SK-N-SH (cell line): ENCODE measurements around the gene TEAD4. TPM values are rescaled to one million over a fixed set of nuclear protein-coding genes. Genes with fewer than 3 reads are reported as not detected.

Experiments
- CTCF ChIA-PET: fragments of 300-600, 350-600 bp; formaldehyde crosslinking; extraction: SDS; loops from one replicate; lab custom pipeline; 2021; lab: Yijun Ruan, JAX
- POLR2A ChIA-PET: fragments of 350-600 bp; sonication (Branson Sonifier 250); formaldehyde crosslinking; extraction: SDS; loops from one replicate; lab custom pipeline; 2020; ENCODE audit warnings: antibody characterized with exemption, inconsistent platforms; lab: Yijun Ruan, JAX
- DNase-seq: peaks from one replicate; pipeline ENCODE4 v3.0.0; 2012
- H2AFZ ChIP-seq: fragments of 200-600 bp; sonication (generic); 2 replicates; pipeline ENCODE4 v1.8.1; 2016; ENCODE audit warnings: antibody characterized with exemption, mild to moderate bottlenecking, low read depth
- H3F3A ChIP-seq: fragments of 200-600 bp; sonication (generic); replicated peaks from 2 replicates; pipeline ENCODE3; 2016; ENCODE audit warnings: antibody characterized with exemption, mild to moderate bottlenecking; ENCODE audit not compliant: insufficient read depth
- H3K27ac ChIP-seq, 2 experiments: fragments of 200-500 bp in 1 of 2; fragments of 200-600 bp in 1 of 2; sonication (Bioruptor generic) in 1 of 2; sonication (generic), shearing (Covaris generic) in 1 of 2; 2 replicates each; pipeline versions ENCODE4 v1.5.1 to v1.6.1; 2014 to 2016; ENCODE audit warnings: low read depth in 2 of 2, inconsistent platforms in 1 of 2, low read length in 1 of 2, mild to moderate bottlenecking in 1 of 2, mixed read lengths in 1 of 2
- H3K27me3 ChIP-seq: fragments of 200-600 bp; sonication (generic), shearing (Covaris generic); 2 replicates; pipeline ENCODE4 v1.6.1; 2016; ENCODE audit warnings: mixed run types; ENCODE audit not compliant: insufficient read depth
- H3K36me3 ChIP-seq, 2 experiments: fragments of 200-500 bp in 1 of 2; fragments of 200-600 bp in 1 of 2; sonication (Bioruptor generic) in 1 of 2; sonication (generic) in 1 of 2; replicated peaks in 1 of 2; 2 replicates each; pipeline versions ENCODE3 to v1.5.1; 2014 to 2016; ENCODE audit warnings: low read length in 1 of 2, mild to moderate bottlenecking in 1 of 2; ENCODE audit not compliant: insufficient read depth in 2 of 2, control insufficient read depth in 1 of 2
- H3K4me1 ChIP-seq, 2 experiments: fragments of 200-500 bp in 1 of 2; fragments of 200-600 bp in 1 of 2; sonication (Bioruptor generic) in 1 of 2; sonication (generic), shearing (Covaris generic) in 1 of 2; 2 replicates each; pipeline versions ENCODE4 v1.5.1 to v1.6.1; 2014 to 2016; ENCODE audit warnings: low read depth in 1 of 2, low read length in 1 of 2, mixed run types in 1 of 2; ENCODE audit not compliant: insufficient read depth in 2 of 2, control insufficient read depth in 1 of 2
- H3K4me2 ChIP-seq: fragments of 200-600 bp; sonication (generic), shearing (Covaris generic); 2 replicates; pipeline ENCODE4 v1.6.1; 2017; ENCODE audit warnings: mixed run types
- H3K4me3 ChIP-seq, 2 experiments: fragments of 200-500 bp in 1 of 2; fragments of 200-600 bp in 1 of 2; sonication (Bioruptor generic) in 1 of 2; sonication (generic), shearing (Covaris generic) in 1 of 2; 2 replicates each; pipeline versions ENCODE4 v1.5.1 to v1.8.1; 2014 to 2016; ENCODE audit warnings: low read depth in 2 of 2, inconsistent platforms in 1 of 2, low read length in 1 of 2, mild to moderate bottlenecking in 1 of 2, mixed read lengths in 1 of 2, moderate library complexity in 1 of 2
- H3K79me2 ChIP-seq: fragments of 200-600 bp; sonication (generic); 2 replicates; pipeline ENCODE4 v1.8.1; 2017; ENCODE audit warnings: mild to moderate bottlenecking; ENCODE audit not compliant: insufficient read depth
- H3K9ac ChIP-seq: fragments of 200-600 bp; sonication (generic); 2 replicates; pipeline ENCODE4 v1.6.1; 2017; ENCODE audit warnings: mixed run types
- H3K9me2 ChIP-seq: fragments of 200-600 bp; sonication (generic); 2 replicates; pipeline ENCODE4 v1.6.1; 2017; ENCODE audit warnings: mixed run types
- H3K9me3 ChIP-seq: fragments of 200-600 bp; sonication (generic); 2 replicates; pipeline ENCODE4 v1.6.1; 2017; ENCODE audit warnings: mixed run types, mild to moderate bottlenecking, moderate library complexity
- H4K20me1 ChIP-seq: fragments of 200-600 bp; sonication (generic); 2 replicates; pipeline ENCODE4 v1.6.1; 2017; ENCODE audit warnings: mild to moderate bottlenecking, mixed run types; ENCODE audit not compliant: insufficient read depth
- CHD2 ChIP-seq: fragments of 150-350 bp; IDR thresholded peaks from 2 replicates; pipeline ENCODE4 v1.6.1; 2018; ENCODE audit warnings: low read length; ENCODE audit not compliant: partially characterized antibody
- ELF1 ChIP-seq: IDR thresholded peaks from 2 replicates; pipeline ENCODE4 v1.4.0; 2012
- EP300 ChIP-seq, 2 experiments: IDR thresholded peaks; 2 replicates each; pipeline versions ENCODE4 v1.4.0 to v1.6.1; 2012; ENCODE audit warnings: borderline replicate concordance in 1 of 2, low read depth in 1 of 2, low read length in 1 of 2
- EZH2phosphoT487 ChIP-seq: fragments of 200-600 bp; sonication (generic); IDR thresholded peaks from 2 replicates; pipeline ENCODE4 v1.6.1; 2017; ENCODE audit warnings: low read depth, mixed run types, mild to moderate bottlenecking, antibody characterized with exemption, moderate library complexity, borderline replicate concordance
- FOXM1 ChIP-seq: IDR thresholded peaks from 2 replicates; pipeline ENCODE4 v1.4.0; 2012; ENCODE audit warnings: low read depth, mild to moderate bottlenecking
- GABPA ChIP-seq: IDR thresholded peaks from 2 replicates; pipeline ENCODE4 v1.4.0; 2012; ENCODE audit warnings: low read depth, mild to moderate bottlenecking
- GATA2 ChIP-seq: sonication (generic); formaldehyde crosslinking; IDR thresholded peaks from 2 replicates; pipeline ENCODE4 v1.5.0; 2020; ENCODE audit warnings: mild to moderate bottlenecking, missing genetic modification reagents
- JUND ChIP-seq: IDR thresholded peaks from 2 replicates; pipeline ENCODE4 v1.4.0; 2012
- MXI1 ChIP-seq: IDR thresholded peaks from 2 replicates; pipeline ENCODE4 v1.6.1; 2012; ENCODE audit warnings: mild to moderate bottlenecking, low read depth, low read length, improper control_type of control experiment
- NFIC ChIP-seq: IDR thresholded peaks from 2 replicates; pipeline ENCODE4 v1.4.0; 2012; ENCODE audit warnings: borderline replicate concordance
- POLR2AphosphoS5 ChIP-seq: IDR thresholded peaks from 2 replicates; pipeline ENCODE4 v1.6.1; 2012; ENCODE audit warnings: low read depth, low read length
- RAD21 ChIP-seq: IDR thresholded peaks from 2 replicates; pipeline ENCODE4 v1.6.1; 2012; ENCODE audit warnings: mild to moderate bottlenecking, low read length
- SMC3 ChIP-seq: IDR thresholded peaks from 2 replicates; pipeline ENCODE4 v1.6.1; 2012; ENCODE audit warnings: low read depth, low read length, improper control_type of control experiment
- TAF1 ChIP-seq: IDR thresholded peaks from 2 replicates; pipeline ENCODE4 v1.6.1; 2012; ENCODE audit warnings: low read depth, mild to moderate bottlenecking, low read length, moderate library complexity, borderline replicate concordance
- TCF12 ChIP-seq: IDR thresholded peaks from 2 replicates; pipeline ENCODE4 v1.4.0; 2012
- whole genome bisulfite sequencing: methylation state at CpG from one replicate; pipeline ENCODE4 v1.1.6; 2017; ENCODE audit warnings: low lambda C conversion rate; 5-methylcytosine and 5-hydroxymethylcytosine counted together
- polyA plus RNA-seq, 3 experiments: library from polyadenylated mRNA; depleted of rRNA; stranded (reverse); fragments of >200 nt; gene quantifications; 2 replicates each; pipeline ENCODE4 v1.2.3, GENCODE V29; 2012
- TF ChIP-seq, protein P1 (sequence below): IDR thresholded peaks from 2 replicates; pipeline ENCODE4 v1.4.0; 2012; ENCODE audit warnings: low read depth, borderline replicate concordance
- TF ChIP-seq, protein P2 (sequence below): IDR thresholded peaks from 2 replicates; pipeline ENCODE4; 2012
- TF ChIP-seq, protein P3 (sequence below): fragments of 150-350 bp; IDR thresholded peaks from 2 replicates; pipeline ENCODE4 v1.6.1; 2017; ENCODE audit warnings: antibody characterized with exemption, low read length, low read depth, borderline replicate concordance

TEAD4 gene
- polyA plus RNA-seq, 1 of the 3 experiments (the other 2 are of a cell fraction) = 27.1 TPM

DNA sequence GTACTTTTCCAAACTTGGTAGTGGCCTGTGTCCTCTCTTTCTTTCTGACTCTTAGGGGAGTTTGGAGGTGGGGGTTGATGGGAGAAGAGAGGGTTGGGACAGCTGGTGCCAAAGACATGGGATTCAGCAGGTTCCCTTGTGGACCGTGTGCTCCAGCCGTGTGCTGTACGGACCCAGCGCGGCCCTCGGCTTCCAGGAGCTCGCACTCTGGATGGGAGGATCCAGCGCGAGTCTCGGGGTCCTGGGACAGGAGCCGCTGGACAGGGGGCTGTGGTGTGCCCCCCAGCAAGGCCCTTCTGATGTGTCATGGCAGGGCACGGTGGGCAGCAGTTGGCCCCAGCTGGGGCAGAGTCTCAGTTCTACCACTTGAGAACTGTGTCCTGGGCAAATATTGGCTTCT is 73.0 kb downstream of the TEAD4 start:
- no peak overlapping the region for H3K4me3 ChIP-seq
- H3K9me2 ChIP-seq = no peaks in the 10 kb centered on the region
- WGBS = 70% methylated on average over 2 of the region's 12 CpGs
- no peaks in the 10 kb centered on the region for H3F3A ChIP-seq
- no peaks in the 10 kb centered on the region for H4K20me1 ChIP-seq
- DNase-seq = no peak
- H3K9ac ChIP-seq = no peak overlapping the region
- H3K4me2 ChIP-seq = no peak overlapping the region
- no peaks in the 10 kb centered on the region for H3K79me2 ChIP-seq
- no peaks in the 10 kb centered on the region for H3K9me3 ChIP-seq
- TF ChIP-seq EP300 (IDR thresholded peaks at IDR 0.05; ENCODE audit: borderline replicate concordance in 1 of 2, low read depth in 1 of 2, low read length in 1 of 2) = no peak
- TF ChIP-seq EZH2phosphoT487 = no peak
- TF ChIP-seq, protein P1, sequence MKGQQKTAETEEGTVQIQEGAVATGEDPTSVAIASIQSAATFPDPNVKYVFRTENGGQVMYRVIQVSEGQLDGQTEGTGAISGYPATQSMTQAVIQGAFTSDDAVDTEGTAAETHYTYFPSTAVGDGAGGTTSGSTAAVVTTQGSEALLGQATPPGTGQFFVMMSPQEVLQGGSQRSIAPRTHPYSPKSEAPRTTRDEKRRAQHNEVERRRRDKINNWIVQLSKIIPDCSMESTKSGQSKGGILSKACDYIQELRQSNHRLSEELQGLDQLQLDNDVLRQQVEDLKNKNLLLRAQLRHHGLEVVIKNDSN = no peak
- no peak for TF ChIP-seq TAF1
- no peak for TF ChIP-seq ELF1
- TF ChIP-seq FOXM1 = no peak
- TF ChIP-seq, protein P2, sequence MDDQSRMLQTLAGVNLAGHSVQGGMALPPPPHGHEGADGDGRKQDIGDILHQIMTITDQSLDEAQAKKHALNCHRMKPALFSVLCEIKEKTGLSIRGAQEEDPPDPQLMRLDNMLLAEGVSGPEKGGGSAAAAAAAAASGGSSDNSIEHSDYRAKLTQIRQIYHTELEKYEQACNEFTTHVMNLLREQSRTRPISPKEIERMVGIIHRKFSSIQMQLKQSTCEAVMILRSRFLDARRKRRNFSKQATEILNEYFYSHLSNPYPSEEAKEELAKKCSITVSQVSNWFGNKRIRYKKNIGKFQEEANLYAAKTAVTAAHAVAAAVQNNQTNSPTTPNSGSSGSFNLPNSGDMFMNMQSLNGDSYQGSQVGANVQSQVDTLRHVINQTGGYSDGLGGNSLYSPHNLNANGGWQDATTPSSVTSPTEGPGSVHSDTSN = no peak
- TF ChIP-seq MXI1 = no peak
- no peak for TF ChIP-seq GABPA
- no peak for TF ChIP-seq SMC3
- TF ChIP-seq, protein P3, sequence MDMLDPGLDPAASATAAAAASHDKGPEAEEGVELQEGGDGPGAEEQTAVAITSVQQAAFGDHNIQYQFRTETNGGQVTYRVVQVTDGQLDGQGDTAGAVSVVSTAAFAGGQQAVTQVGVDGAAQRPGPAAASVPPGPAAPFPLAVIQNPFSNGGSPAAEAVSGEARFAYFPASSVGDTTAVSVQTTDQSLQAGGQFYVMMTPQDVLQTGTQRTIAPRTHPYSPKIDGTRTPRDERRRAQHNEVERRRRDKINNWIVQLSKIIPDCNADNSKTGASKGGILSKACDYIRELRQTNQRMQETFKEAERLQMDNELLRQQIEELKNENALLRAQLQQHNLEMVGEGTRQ = no peak
- no peak for TF ChIP-seq RAD21
- TF ChIP-seq POLR2AphosphoS5 = no peak
- TF ChIP-seq NFIC = no peak
- TF ChIP-seq TCF12 = no peak
- TF ChIP-seq CHD2 = no peak
- no peak for TF ChIP-seq JUND
- TF ChIP-seq GATA2 (CRISPR knock-in tag) = no peak
- peaks cover 0 to 5% of the 10 kb centered on the region in 2 experiments; a peak in 1 of 4 replicates for H3K4me1 ChIP-seq
- H3K36me3 ChIP-seq = peaks cover 4% of the 10 kb centered on the region in 2 experiments
- no peaks in the 10 kb centered on the region for H3K27me3 ChIP-seq
- ChIA-PET POLR2A (no interaction called here), CTCF (interaction anchor here (0.9 to 3.1 kb wide), 6 partner anchors 10 to 218 kb away, joined by 3 to 17 read pairs (median 4); no protein-coding TSS in a partner anchor)
- H2AFZ ChIP-seq = no peak overlapping the region
- no peak overlapping the region for H3K27ac ChIP-seq
